GM12891 (cell line): ENCODE results near the gene MGMT.

Experiments
- POLR2A ChIP-seq: IDR thresholded peaks from 2 replicates; pipeline ENCODE4 v1.6.1; 2011; ENCODE audit warnings: low read depth, low read length, control low read depth
- TAF1 ChIP-seq: IDR thresholded peaks from 2 replicates; pipeline ENCODE4 v1.6.1; 2011; ENCODE audit warnings: low read depth, low read length, control low read depth

DNA sequence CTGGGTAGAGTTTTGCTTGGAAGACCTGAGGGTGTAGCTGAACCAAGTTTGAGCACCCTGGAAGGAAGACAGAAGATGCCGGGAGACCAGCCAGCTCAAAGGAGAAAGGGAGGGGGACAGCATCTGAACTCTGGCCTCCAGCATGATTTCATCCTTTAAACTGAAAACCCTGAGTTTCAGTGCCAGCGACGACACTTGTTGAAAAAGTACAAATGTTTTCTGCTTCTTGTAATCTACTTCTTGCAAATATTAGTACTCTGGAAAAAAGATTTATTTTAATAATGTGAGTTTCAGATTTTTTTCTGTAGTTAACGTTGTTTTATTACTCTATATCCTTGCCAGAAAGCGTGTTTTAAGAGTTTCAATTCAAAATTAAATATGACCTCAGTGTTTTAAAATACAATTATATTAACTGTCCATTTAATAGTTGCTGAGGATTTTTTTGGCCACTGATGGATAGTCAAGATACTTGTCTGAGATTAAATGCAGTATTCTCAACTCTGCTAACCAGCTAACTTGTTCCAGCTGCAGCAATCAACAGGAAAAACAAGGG lies 227.7 kb downstream of the MGMT start:
- TF ChIP-seq POLR2A (no peak), TAF1 (no peak)
